A673 (cell line): ENCODE data around the gene SLC35E3. TPM values are rescaled to one million over a fixed set of nuclear protein-coding genes. Genes with fewer than 3 reads are reported as not detected.

Experiments
- BruUV-seq: library from RNA; stranded (reverse); fragments of 400-500 nt; replicated peaks from 2 replicates; lab custom pipeline; 2021; lab: Mats Ljungman, UMichigan
- CTCF ChIA-PET: fragments of 300-600 bp; sonication (Branson Sonifier 250); formaldehyde crosslinking; loops from one replicate; lab custom pipeline; 2022; ENCODE audit warnings: antibody characterized with exemption; lab: Charles Lee
- POLR2A ChIA-PET: fragments of 300-600 bp; sonication (Branson Sonifier 250); formaldehyde crosslinking; loops from one replicate; lab custom pipeline; 2022; ENCODE audit warnings: antibody characterized with exemption; ENCODE audit not compliant: low non-redundant PET; lab: Charles Lee
- DNase-seq: peaks from one replicate; pipeline ENCODE4 v3.0.0-alpha.2; 2015; ENCODE audit warnings: low spot score
- H3K27ac ChIP-seq: fragments of 200-600 bp; sonication (generic); 2 replicates; pipeline ENCODE4 v1.5.1; 2016; ENCODE audit warnings: mixed run types, low read depth, mild to moderate bottlenecking, mixed read lengths, antibody characterized with exemption, low read length; ENCODE audit not compliant: poor library complexity, severe bottlenecking
- H3K27me3 ChIP-seq: fragments of 200-600 bp; sonication (generic); replicated peaks from 2 replicates; pipeline ENCODE4 v1.6.1; 2017; ENCODE audit warnings: mixed run types, low read depth, mild to moderate bottlenecking, mixed read lengths, antibody characterized with exemption, low read length; ENCODE audit not compliant: insufficient read depth, poor library complexity
- H3K36me3 ChIP-seq: fragments of 200-600 bp; sonication (generic); 2 replicates; pipeline ENCODE4 v1.6.1; 2016; ENCODE audit warnings: mixed run types, mild to moderate bottlenecking, mixed read lengths, antibody characterized with exemption, low read length; ENCODE audit not compliant: insufficient read depth, poor library complexity, severe bottlenecking
- H3K4me1 ChIP-seq: fragments of 200-600 bp; sonication (generic); 2 replicates; pipeline ENCODE4 v1.6.1; 2017; ENCODE audit warnings: mixed run types, mild to moderate bottlenecking, mixed read lengths, antibody characterized with exemption, low read length; ENCODE audit not compliant: insufficient read depth, poor library complexity, severe bottlenecking
- H3K4me3 ChIP-seq: fragments of 200-600 bp; sonication (generic); 2 replicates; pipeline ENCODE4 v1.5.1; 2016; ENCODE audit warnings: low read depth, mixed run types, mild to moderate bottlenecking, mixed read lengths, low read length; ENCODE audit not compliant: poor library complexity, severe bottlenecking
- H3K9me3 ChIP-seq: fragments of 200-600 bp; sonication (generic); 2 replicates; pipeline ENCODE4 v1.6.1; 2016; ENCODE audit warnings: mixed run types, low read depth, mild to moderate bottlenecking, mixed read lengths, antibody characterized with exemption, low read length; ENCODE audit not compliant: poor library complexity, severe bottlenecking
- CTCF ChIP-seq: fragments of 300-800, 200-600 bp; sonication (generic); conservative IDR thresholded peaks from 2 replicates; pipeline ENCODE4 v1.5.1; 2017; ENCODE audit warnings: low read depth, mild to moderate bottlenecking, antibody characterized with exemption, low read length, moderate library complexity, mixed read lengths
- EZH2 ChIP-seq: fragments of 200-600 bp; sonication (generic); IDR thresholded peaks from 2 replicates; pipeline ENCODE4 v1.6.1; 2017; ENCODE audit warnings: borderline replicate concordance, low read depth, mild to moderate bottlenecking, mixed read lengths, antibody characterized with exemption, low read length; ENCODE audit not compliant: poor library complexity, severe bottlenecking
- intact Hi-C: fragments of 100-400 bp; cut with micrococcal nuclease; formaldehyde crosslinking; loops from one replicate; pipeline ENCODE4 v1.10.0; 2022; ENCODE audit not compliant: unreplicated experiment
- total RNA-seq: library from RNA; stranded (reverse); gene quantifications from 2 replicates; pipeline ENCODE4 v1.2.3, GENCODE V29; 2021

SLC35E3 gene
- total RNA-seq, 1 experiment from 2014 or later, result 10.1 TPM

DNA sequence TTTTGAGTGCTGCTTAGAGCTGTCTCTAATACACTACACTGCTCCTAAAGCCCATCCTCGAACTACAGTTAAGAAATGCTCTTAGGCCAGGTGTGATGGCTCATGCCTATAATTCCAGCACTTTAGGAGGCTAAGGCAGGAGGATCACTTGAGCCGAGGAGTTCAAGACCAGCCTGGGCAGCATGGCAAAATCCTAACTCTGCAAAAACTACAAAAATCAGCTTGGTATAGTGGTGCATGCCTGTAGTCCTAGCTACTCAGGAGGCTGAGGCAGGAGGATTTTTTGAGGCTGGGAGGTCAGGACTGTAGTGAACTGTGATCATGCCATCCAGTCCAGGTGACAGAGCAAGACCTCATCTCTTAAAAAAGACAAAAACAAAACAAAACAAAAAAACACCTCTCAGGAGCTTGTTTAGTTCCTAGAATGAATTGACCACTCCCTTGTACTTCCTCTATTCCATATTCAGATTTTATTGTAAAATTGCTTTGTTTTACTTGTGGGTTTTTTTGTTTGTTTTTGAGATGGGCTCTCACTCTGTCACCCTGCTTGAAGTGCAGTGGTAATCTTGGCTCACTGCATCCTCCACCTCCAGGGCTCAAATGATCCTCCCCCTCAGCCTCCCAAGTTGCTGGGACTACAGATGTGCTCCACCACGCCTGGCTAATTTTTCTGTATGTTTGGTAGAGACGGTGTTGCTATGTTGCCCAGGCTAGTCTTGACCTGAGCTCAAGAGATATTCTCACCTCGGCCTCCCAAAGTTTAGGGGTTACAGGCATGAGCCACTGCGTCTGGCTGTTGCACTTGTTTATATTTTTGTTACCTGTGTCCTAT lies 75.6 kb downstream of the SLC35E3 start:
- BruUV-seq, result no TSS peak
- POLR2A ChIA-PET, result interaction anchor here (0.8 kb wide), 1 partner anchor 20 kb away, joined by 5 read pairs; no protein-coding TSS in a partner anchor
- H3K9me3 ChIP-seq, result no peaks in the 10 kb centered on the region
- TF ChIP-seq CTCF, result no peak
- TF ChIP-seq EZH2, result no peak
- no peak for DNase-seq
- no peak overlapping the region for H3K27ac ChIP-seq
- peaks cover 86% of the 10 kb centered on the region for H3K36me3 ChIP-seq
- no peak overlapping the region for H3K4me3 ChIP-seq
- H3K27me3 ChIP-seq, result no peaks in the 10 kb centered on the region
- no peaks in the 10 kb centered on the region for H3K4me1 ChIP-seq
- intact Hi-C loops, result no loop called here
- CTCF ChIA-PET, result interaction anchor here (1.3 kb wide), 1 partner anchor 9 kb away, joined by 6 read pairs; no protein-coding TSS in a partner anchor

- TF ChIP-seq EZH2 (no peak), CTCF (no peak)
- DNase-seq, result no peak
- peaks cover 90% of the 10 kb centered on the region for H3K36me3 ChIP-seq
- no peaks in the 10 kb centered on the region for H3K4me1 ChIP-seq
- H3K4me3 ChIP-seq, result no peak overlapping the region
- intact Hi-C loops, result no loop called here
- no peak overlapping the region for H3K27ac ChIP-seq
- no TSS peak for BruUV-seq
- H3K27me3 ChIP-seq, result no peaks in the 10 kb centered on the region
- H3K9me3 ChIP-seq, result no peaks in the 10 kb centered on the region
- ChIA-PET POLR2A (no interaction called here), CTCF (no interaction called here)
Measured at GRCh38 chr12:68823696-68824095, 77.7 kb downstream of the SLC35E3 start.

- ChIA-PET CTCF (no interaction called here), POLR2A (no interaction called here)
- Histone ChIP-seq H3K36me3 (peaks cover 90% of the 10 kb centered on the region), H3K9me3 (no peaks in the 10 kb centered on the region), H3K4me3 (no peak overlapping the region), H3K4me1 (no peaks in the 10 kb centered on the region), H3K27me3 (no peaks in the 10 kb centered on the region), H3K27ac (no peak overlapping the region)
- intact Hi-C loops, result no loop called here
- BruUV-seq, result no TSS peak
- DNase-seq, result no peak
- TF ChIP-seq EZH2 (no peak), CTCF (no peak)
Measured at GRCh38 chr12:68824131-68824530, 78.2 kb downstream of the SLC35E3 start.
